ENCODE data around the gene ANK2.

ANK2 gene

DNA sequence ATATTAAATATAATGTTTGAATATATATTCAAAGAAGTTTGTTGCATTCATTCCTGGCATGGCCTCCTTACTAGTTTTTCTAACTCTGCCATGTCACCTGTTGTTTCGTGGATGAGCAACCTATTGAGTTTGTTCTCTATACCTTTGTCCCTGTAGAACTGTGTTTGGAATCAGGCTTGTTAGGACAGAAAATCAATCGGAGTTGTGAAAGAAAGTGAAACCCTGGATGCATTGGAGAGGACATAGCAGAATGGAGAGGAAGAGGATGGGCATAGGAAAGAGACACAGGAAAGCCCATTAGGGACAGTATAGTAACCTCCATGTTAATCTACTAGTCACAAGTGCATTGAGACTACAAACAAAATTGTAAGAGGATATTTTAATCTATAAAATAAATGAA lies 31.2 kb downstream of the ANK2 start:
- Histone ChIP-seq H4K20me1 (ENCODE audit: insufficient read depth, low read length, poor library complexity, severe bottlenecking) (no peaks in the 10 kb centered on the region), H3K4me2 (ENCODE audit: low read depth, low read length, poor library complexity, severe bottlenecking) (no peak overlapping the region), H3K9me3 (ENCODE audit: insufficient read depth, low read depth, low read length) (no peaks in the 10 kb centered on the region), H3K36me3 (ENCODE audit: insufficient read depth, low read length) (no peaks in the 10 kb centered on the region), H3F3A (ENCODE audit: low read depth) (no peaks in the 10 kb centered on the region), H3K4me3 (ENCODE audit: low read length, poor library complexity, severe bottlenecking) (no peak overlapping the region), H3K4me1 (ENCODE audit: insufficient read depth, low read length, poor library complexity, severe bottlenecking) (no peaks in the 10 kb centered on the region), H3K9ac (ENCODE audit: low read depth, low read length, poor library complexity, severe bottlenecking) (no peak overlapping the region), H2AFZ (ENCODE audit: low read length) (no peak overlapping the region), H3K79me2 (ENCODE audit: insufficient read depth, low read length) (no peaks in the 10 kb centered on the region), H3K27me3 (ENCODE audit: insufficient read depth, low read length, poor library complexity, severe bottlenecking) (no peaks in the 10 kb centered on the region), H3K9me2 (replicated peaks; ENCODE audit: low read depth, low read length) (no peaks in the 10 kb centered on the region)
- TF ChIP-seq EZH2phosphoT487 (IDR thresholded peaks at IDR 0.05; ENCODE audit: borderline replicate concordance): no peak
- TF ChIP-seq CTCF (conservative IDR thresholded peaks at IDR 0.05; ENCODE audit: low read length): no peak

DNA sequence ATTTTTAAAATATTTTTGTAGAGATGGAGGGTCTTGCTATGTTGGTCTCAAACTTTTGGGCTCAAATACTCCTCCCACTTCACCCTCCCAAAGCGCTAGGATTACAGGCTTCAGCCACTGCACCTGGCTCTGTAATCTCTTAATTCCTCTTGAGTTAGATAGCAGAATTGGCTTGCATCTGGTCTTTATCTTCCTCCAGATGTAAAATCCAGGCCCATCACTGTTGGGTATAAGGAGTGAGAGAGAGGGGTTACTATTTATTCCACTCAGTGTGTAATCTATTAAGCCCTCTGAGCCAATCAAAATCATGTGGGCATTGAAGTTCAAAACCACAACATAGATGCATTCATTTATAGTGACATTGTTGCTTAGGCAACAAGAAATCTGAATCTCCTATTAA lies 33.9 kb downstream of the ANK2 start:
- H3K4me1 ChIP-seq (ENCODE audit: insufficient read depth, low read length, poor library complexity, severe bottlenecking): no peaks in the 10 kb centered on the region
- H3K9me2 ChIP-seq (replicated peaks; ENCODE audit: low read depth, low read length): no peaks in the 10 kb centered on the region
- H3K9me3 ChIP-seq (ENCODE audit: insufficient read depth, low read depth, low read length): no peaks in the 10 kb centered on the region
- TF ChIP-seq EZH2phosphoT487 (IDR thresholded peaks at IDR 0.05; ENCODE audit: borderline replicate concordance): no peak
- TF ChIP-seq CTCF (conservative IDR thresholded peaks at IDR 0.05; ENCODE audit: low read length): no peak
- no peaks in the 10 kb centered on the region for H4K20me1 ChIP-seq (ENCODE audit: insufficient read depth, low read length, poor library complexity, severe bottlenecking)
- no peak overlapping the region for H3K4me2 ChIP-seq (ENCODE audit: low read depth, low read length, poor library complexity, severe bottlenecking)
- H3K27me3 ChIP-seq (ENCODE audit: insufficient read depth, low read length, poor library complexity, severe bottlenecking): no peaks in the 10 kb centered on the region
- no peak overlapping the region for H3K9ac ChIP-seq (ENCODE audit: low read depth, low read length, poor library complexity, severe bottlenecking)
- H3F3A ChIP-seq (ENCODE audit: low read depth): no peaks in the 10 kb centered on the region
- no peak overlapping the region for H2AFZ ChIP-seq (ENCODE audit: low read length)
- no peaks in the 10 kb centered on the region for H3K79me2 ChIP-seq (ENCODE audit: insufficient read depth, low read length)
- no peak overlapping the region for H3K4me3 ChIP-seq (ENCODE audit: low read length, poor library complexity, severe bottlenecking)
- no peaks in the 10 kb centered on the region for H3K36me3 ChIP-seq (ENCODE audit: insufficient read depth, low read length)

DNA sequence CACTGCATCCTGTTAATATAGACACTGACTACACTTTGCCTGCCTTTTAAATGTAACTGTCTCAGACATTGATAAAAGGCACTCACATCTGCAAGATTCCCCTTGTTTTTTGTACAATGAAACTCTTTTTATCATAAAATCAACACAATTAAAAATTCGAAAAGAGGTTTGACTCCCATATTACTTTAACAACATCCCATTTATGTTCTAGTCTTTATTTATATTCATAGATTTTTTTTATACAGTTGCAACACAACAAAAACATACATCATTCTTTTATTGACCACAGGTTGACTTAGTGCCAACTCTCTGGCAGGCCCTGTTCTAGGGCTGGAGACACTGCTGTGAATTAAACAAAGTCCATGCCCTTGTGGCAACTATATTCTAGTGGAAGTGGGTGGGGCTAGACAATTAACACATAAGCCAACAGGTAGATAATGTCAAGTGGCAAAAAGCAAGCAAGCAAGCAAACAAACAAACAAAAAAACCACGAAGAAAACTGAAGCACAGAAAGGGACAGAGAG lies 36.8 kb downstream of the ANK2 start:
- H3K9me3 ChIP-seq (ENCODE audit: insufficient read depth, low read depth, low read length): no peaks in the 10 kb centered on the region
- H3K27me3 ChIP-seq (ENCODE audit: insufficient read depth, low read length, poor library complexity, severe bottlenecking): no peaks in the 10 kb centered on the region
- no peaks in the 10 kb centered on the region for H4K20me1 ChIP-seq (ENCODE audit: insufficient read depth, low read length, poor library complexity, severe bottlenecking)
- no peak overlapping the region for H3K9ac ChIP-seq (ENCODE audit: low read depth, low read length, poor library complexity, severe bottlenecking)
- H3K9me2 ChIP-seq (replicated peaks; ENCODE audit: low read depth, low read length): no peaks in the 10 kb centered on the region
- H3K4me1 ChIP-seq (ENCODE audit: insufficient read depth, low read length, poor library complexity, severe bottlenecking): no peaks in the 10 kb centered on the region
- H3K36me3 ChIP-seq (ENCODE audit: insufficient read depth, low read length): no peaks in the 10 kb centered on the region
- H3K4me2 ChIP-seq (ENCODE audit: low read depth, low read length, poor library complexity, severe bottlenecking): no peak overlapping the region
- H3F3A ChIP-seq (ENCODE audit: low read depth): no peaks in the 10 kb centered on the region
- no peaks in the 10 kb centered on the region for H3K79me2 ChIP-seq (ENCODE audit: insufficient read depth, low read length)
- 0 out of 2 replicates have a peak overlapping the region, but pooled peaks have one; percentile 61 for H2AFZ ChIP-seq (ENCODE audit: low read length)
- H3K4me3 ChIP-seq (ENCODE audit: low read length, poor library complexity, severe bottlenecking): no peak overlapping the region
- TF ChIP-seq CTCF (conservative IDR thresholded peaks at IDR 0.05; ENCODE audit: low read length) (no peak), EZH2phosphoT487 (IDR thresholded peaks at IDR 0.05; ENCODE audit: borderline replicate concordance) (no peak)

Data from Loucy (cell line).